Astrocyte of the spinal cord (primary cell): ENCODE data around the gene CEP78.

Experiments
- DNase-seq: peaks from one replicate; pipeline ENCODE4 v3.0.0; 2011; ENCODE audit warnings: low read depth, low spot score
- H3K4me3 ChIP-seq: 2 replicates; pipeline ENCODE4 v1.5.1; 2011; ENCODE audit warnings: low read depth, mild to moderate bottlenecking, low read length, moderate library complexity
- CTCF ChIP-seq: IDR thresholded peaks from 2 replicates; pipeline ENCODE4 v1.5.1; 2012; ENCODE audit warnings: low read depth, mild to moderate bottlenecking, low read length, inconsistent platforms
- in situ Hi-C: cut with HindIII; loops from 2 replicates; pipeline ENCODE4 v1.10.0; 2017; ENCODE audit warnings: low sequenced_read_pairs

Gene CEP78

GRCh38 chr9:78311886-78312524 is 76.1 kb downstream of the CEP78 start:
- no peak for TF ChIP-seq CTCF
- H3K4me3 ChIP-seq = no peak overlapping the region
- no peak for DNase-seq
- in situ Hi-C loops = no loop called here

- no peak for TF ChIP-seq CTCF
Measured at GRCh38 chr9:78314550-78314949, 78.7 kb downstream of the CEP78 start.

GRCh38 chr9:78314953-78315870 is 79.3 kb downstream of the CEP78 start:
- peak; percentile 56 for DNase-seq
- no peak overlapping the region for H3K4me3 ChIP-seq
- TF ChIP-seq CTCF = no peak
- in situ Hi-C loops = no loop called here

More at GRCh38 chr9:78314550-78314949, 78.7 kb downstream of the CEP78 start:
- H3K4me3 ChIP-seq = no peak overlapping the region
- in situ Hi-C loops = no loop called here
- DNase-seq = no peak

GRCh38 chr9:78316166-78316892 is 80.5 kb downstream of the CEP78 start:
- DNase-seq = no peak
- in situ Hi-C loops = no loop called here
- no peak for TF ChIP-seq CTCF
- H3K4me3 ChIP-seq = no peak overlapping the region

- no peak overlapping the region for H3K4me3 ChIP-seq
- DNase-seq = no peak
- in situ Hi-C loops = no loop called here
- TF ChIP-seq CTCF = no peak
Measured at GRCh38 chr9:78319197-78320029, 83.5 kb downstream of the CEP78 start.
